HepG2 (cell line): Measurements from ENCODE around the gene GPR62. TPM values are rescaled to one million over a fixed set of nuclear protein-coding genes. Genes with fewer than 3 reads are reported as not detected.
A peak's percentile ranks its signal among the peaks of the same experiment; 100 is the strongest.

Source experiments
- EHMT2 ChIP-seq: fragments of 200-600 bp; sonication (generic); IDR thresholded peaks from 2 replicates; pipeline ENCODE4 v1.7.0; 2017; ENCODE audit warnings: antibody characterized with exemption, low read depth, low read length, borderline replicate concordance
- JUNB ChIP-seq: sonication (generic); formaldehyde crosslinking; IDR thresholded peaks from 2 replicates; pipeline ENCODE4 v1.8.0; 2022; ENCODE audit warnings: missing genetic modification reagents, mild to moderate bottlenecking, borderline replicate concordance
- JUND ChIP-seq: sonication (generic); formaldehyde crosslinking; IDR thresholded peaks from 2 replicates; pipeline ENCODE4 v1.8.0; 2022; ENCODE audit warnings: mild to moderate bottlenecking, missing genetic modification reagents
- MAFK ChIP-seq, 2 experiments: IDR thresholded peaks in 1 of 2; conservative IDR thresholded peaks in 1 of 2; 2 replicates each; pipeline ENCODE4 v1.6.1; 2011; ENCODE audit warnings: improper control_type of control experiment in 2 of 2, low read length in 2 of 2
- MEIS2 ChIP-seq: sonication (generic); formaldehyde crosslinking; IDR thresholded peaks from 2 replicates; pipeline ENCODE4 v1.9.0; 2021; ENCODE audit warnings: mild to moderate bottlenecking, missing genetic modification reagents
- PHF21A ChIP-seq: sonication (generic); formaldehyde crosslinking; IDR thresholded peaks from 2 replicates; pipeline ENCODE4 v1.5.0; 2020; ENCODE audit warnings: mild to moderate bottlenecking, missing genetic modification reagents
- PHF8 ChIP-seq: sonication (generic); formaldehyde crosslinking; IDR thresholded peaks from 2 replicates; pipeline ENCODE4 v1.5.0; 2020; ENCODE audit warnings: missing genetic modification reagents
- RCOR2 ChIP-seq: IDR thresholded peaks from 2 replicates; pipeline ENCODE4 v1.6.1; 2016; ENCODE audit warnings: missing biosample characterization, missing genetic modification reagents
- RELA ChIP-seq: sonication (generic); formaldehyde crosslinking; IDR thresholded peaks from 2 replicates; pipeline ENCODE4 v1.4.0; 2020; ENCODE audit warnings: missing genetic modification reagents
- ZIK1 ChIP-seq: sonication (generic); formaldehyde crosslinking; IDR thresholded peaks from 2 replicates; pipeline ENCODE4 v1.5.0; 2020; ENCODE audit warnings: mild to moderate bottlenecking, low read depth, missing genetic modification reagents, borderline replicate concordance
- ZMYM3 ChIP-seq: sonication (generic); formaldehyde crosslinking; IDR thresholded peaks from 2 replicates; pipeline ENCODE4 v1.5.1; 2020; ENCODE audit warnings: mild to moderate bottlenecking, missing genetic modification reagents
- ZNF781 ChIP-seq: sonication (generic); formaldehyde crosslinking; IDR thresholded peaks from 2 replicates; pipeline ENCODE4 v1.5.1; 2020; ENCODE audit warnings: borderline replicate concordance, mild to moderate bottlenecking, missing genetic modification reagents; ENCODE audit errors: not compliant biosample characterization
- ZSCAN30 ChIP-seq: sonication (generic); formaldehyde crosslinking; IDR thresholded peaks from 2 replicates; pipeline ENCODE4 v1.5.0; 2020; ENCODE audit warnings: mild to moderate bottlenecking, missing genetic modification reagents
- polyA plus RNA-seq, 8 experiments: library from polyadenylated mRNA; depleted of rRNA in 3 of 8; stranded (reverse) in 7 of 8; unstranded in 1 of 8; fragments of >200 nt; fragmentation: Illumina TruSeq in 4 of 8; extraction: Trizol in 4 of 8; gene quantifications; 2 replicates each; pipeline versions ENCODE4 v1.2.1 to v1.2.3, GENCODE V29; 2011 to 2016; ENCODE audit warnings: low read depth in 4 of 8, missing spikeins in 1 of 8, mixed read lengths in 1 of 8; ENCODE audit not compliant: insufficient read depth in 1 of 8
- total RNA-seq, 5 experiments: library from RNA; depleted of rRNA; stranded (reverse); fragments of >200 nt; fragmentation: Illumina TruSeq; extraction: Trizol; gene quantifications; 2 replicates each; pipeline ENCODE4 v1.2.3, GENCODE V29; 2016; ENCODE audit warnings: low read depth in 1 of 5
- TF ChIP-seq, protein P1 (sequence below): sonication (generic); formaldehyde crosslinking; IDR thresholded peaks from 2 replicates; pipeline ENCODE4 v1.8.0; 2022; ENCODE audit warnings: missing genetic modification reagents, mild to moderate bottlenecking, inconsistent platforms, borderline replicate concordance
- TF ChIP-seq, protein P2 (sequence below): sonication (generic); formaldehyde crosslinking; IDR thresholded peaks from 2 replicates; pipeline ENCODE4 v1.4.0; 2020; ENCODE audit warnings: mild to moderate bottlenecking, low read depth, missing genetic modification reagents
- TF ChIP-seq, protein P3 (sequence below): sonication (generic); formaldehyde crosslinking; IDR thresholded peaks from 2 replicates; pipeline ENCODE4 v1.5.0; 2020; ENCODE audit warnings: missing genetic modification reagents
- TF ChIP-seq, protein P4 (sequence below): sonication (generic); formaldehyde crosslinking; IDR thresholded peaks from 2 replicates; pipeline ENCODE4 v1.8.1; 2023; ENCODE audit warnings: mild to moderate bottlenecking, missing genetic modification reagents, borderline replicate concordance
- TF ChIP-seq, protein P5 (sequence below): sonication (generic); formaldehyde crosslinking; conservative IDR thresholded peaks from 2 replicates; pipeline ENCODE4 v1.4.0; 2020; ENCODE audit warnings: missing genetic modification reagents
- TF ChIP-seq, protein P6 (sequence below): sonication (generic); formaldehyde crosslinking; IDR thresholded peaks from 2 replicates; pipeline ENCODE4 v1.5.0; 2020; ENCODE audit warnings: missing genetic modification reagents, mild to moderate bottlenecking, borderline replicate concordance
- TF ChIP-seq, protein P7 (sequence below): sonication (generic); formaldehyde crosslinking; IDR thresholded peaks from 2 replicates; pipeline ENCODE4 v1.5.0; 2020; ENCODE audit warnings: mild to moderate bottlenecking, missing genetic modification reagents

GPR62 gene
- total and polyA plus RNA-seq, 2 of the 13 experiments (the other 11 are each of a cell fraction or from before 2014, with no cell fraction given): not detected

DNA sequence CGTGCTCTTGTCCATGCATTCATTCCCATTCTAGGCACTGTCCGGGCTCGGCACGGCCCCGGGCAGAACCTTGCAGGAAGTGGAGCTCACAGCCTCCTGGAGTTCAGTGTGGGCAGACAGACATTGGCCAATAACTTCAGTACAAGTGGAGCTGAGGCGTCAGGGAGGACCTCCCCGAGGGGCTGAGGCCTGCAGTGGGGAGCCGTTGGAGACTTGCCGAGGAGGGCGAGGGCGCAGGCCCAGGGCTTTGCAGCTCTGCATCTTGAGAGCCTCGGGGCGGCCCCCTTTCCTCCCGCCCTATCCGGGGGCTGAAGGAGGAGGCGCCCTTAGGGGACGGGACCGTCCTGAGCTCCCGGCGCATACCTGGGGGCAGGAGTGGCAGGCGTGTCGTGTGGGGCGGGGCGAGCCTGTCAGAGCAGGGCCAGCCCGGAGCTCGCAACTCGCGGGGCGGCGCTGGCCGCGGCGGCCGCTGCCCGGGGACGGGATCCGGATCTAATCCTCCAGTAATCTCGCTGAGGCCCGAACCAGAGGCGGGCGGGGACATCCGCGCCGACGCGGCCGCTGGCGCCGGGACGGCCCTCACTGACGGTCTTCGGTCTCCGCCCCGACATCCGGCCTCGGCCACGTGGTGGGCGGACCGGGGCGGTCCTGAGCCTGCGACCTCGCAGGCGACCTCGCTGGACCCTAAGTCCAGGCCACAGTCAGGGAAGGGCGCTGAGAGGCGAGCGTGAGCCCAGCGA, 27.8 kb downstream of the GPR62 start, which contains the start of gene ACY1 (continued):
- TF ChIP-seq, protein P1, sequence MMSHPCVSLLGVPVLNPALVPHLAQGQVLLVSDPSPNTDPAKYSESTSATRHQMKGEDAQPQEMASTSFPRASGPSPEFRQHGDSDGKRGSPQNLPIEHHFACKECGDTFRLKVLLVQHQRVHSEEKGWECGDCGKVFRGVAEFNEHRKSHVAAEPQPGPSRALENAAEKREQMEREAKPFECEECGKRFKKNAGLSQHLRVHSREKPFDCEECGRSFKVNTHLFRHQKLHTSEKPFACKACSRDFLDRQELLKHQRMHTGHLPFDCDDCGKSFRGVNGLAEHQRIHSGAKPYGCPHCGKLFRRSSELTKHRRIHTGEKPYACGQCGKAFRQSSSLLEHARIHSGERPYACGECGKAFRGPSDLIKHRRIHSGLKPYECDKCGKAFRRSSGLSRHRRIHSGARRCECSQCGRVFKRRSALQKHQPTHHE (CRISPR knock-in tag): no peak
- TF ChIP-seq, protein P2, sequence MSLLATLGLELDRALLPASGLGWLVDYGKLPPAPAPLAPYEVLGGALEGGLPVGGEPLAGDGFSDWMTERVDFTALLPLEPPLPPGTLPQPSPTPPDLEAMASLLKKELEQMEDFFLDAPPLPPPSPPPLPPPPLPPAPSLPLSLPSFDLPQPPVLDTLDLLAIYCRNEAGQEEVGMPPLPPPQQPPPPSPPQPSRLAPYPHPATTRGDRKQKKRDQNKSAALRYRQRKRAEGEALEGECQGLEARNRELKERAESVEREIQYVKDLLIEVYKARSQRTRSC: peak; percentile 93; the same call in 1 of the 2 replicates
- TF ChIP-seq, protein P3, sequence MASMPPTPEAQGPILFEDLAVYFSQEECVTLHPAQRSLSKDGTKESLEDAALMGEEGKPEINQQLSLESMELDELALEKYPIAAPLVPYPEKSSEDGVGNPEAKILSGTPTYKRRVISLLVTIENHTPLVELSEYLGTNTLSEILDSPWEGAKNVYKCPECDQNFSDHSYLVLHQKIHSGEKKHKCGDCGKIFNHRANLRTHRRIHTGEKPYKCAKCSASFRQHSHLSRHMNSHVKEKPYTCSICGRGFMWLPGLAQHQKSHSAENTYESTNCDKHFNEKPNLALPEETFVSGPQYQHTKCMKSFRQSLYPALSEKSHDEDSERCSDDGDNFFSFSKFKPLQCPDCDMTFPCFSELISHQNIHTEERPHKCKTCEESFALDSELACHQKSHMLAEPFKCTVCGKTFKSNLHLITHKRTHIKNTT (CRISPR knock-in tag): no peak
- TF ChIP-seq JUNB (CRISPR knock-in tag) (no peak), MEIS2 (CRISPR knock-in tag) (0 out of 2 replicates have a peak, but pooled peaks have one; percentile 50), ZMYM3 (CRISPR knock-in tag) (peak; percentile 64), ZNF781 (CRISPR knock-in tag) (no peak), PHF8 (CRISPR knock-in tag) (peak; percentile 66), JUND (CRISPR knock-in tag) (peak; percentile 54; the same call in 1 of the 2 replicates), ZIK1 (CRISPR knock-in tag) (peak; percentile 90; the same call in 1 of the 2 replicates), MAFK (conservative IDR thresholded peaks at IDR 0.05 in 1 of 2, IDR thresholded peaks at IDR 0.05 in 1 of 2; ENCODE audit: low read length in 2 of 2) (no peak), RELA (CRISPR knock-in tag) (peak; percentile 15; the same call in 1 of the 2 replicates), PHF21A (peak; percentile 67), EHMT2 (no peak), ZSCAN30 (CRISPR knock-in tag) (no peak), RCOR2 (CRISPR knock-in tag) (0 out of 2 replicates have a peak, but pooled peaks have one; percentile 52)
- TF ChIP-seq, protein P4, sequence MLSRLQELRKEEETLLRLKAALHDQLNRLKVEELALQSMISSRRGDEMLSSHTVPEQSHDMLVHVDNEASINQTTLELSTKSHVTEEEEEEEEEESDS (CRISPR knock-in tag): no peak
- TF ChIP-seq, protein P5, sequence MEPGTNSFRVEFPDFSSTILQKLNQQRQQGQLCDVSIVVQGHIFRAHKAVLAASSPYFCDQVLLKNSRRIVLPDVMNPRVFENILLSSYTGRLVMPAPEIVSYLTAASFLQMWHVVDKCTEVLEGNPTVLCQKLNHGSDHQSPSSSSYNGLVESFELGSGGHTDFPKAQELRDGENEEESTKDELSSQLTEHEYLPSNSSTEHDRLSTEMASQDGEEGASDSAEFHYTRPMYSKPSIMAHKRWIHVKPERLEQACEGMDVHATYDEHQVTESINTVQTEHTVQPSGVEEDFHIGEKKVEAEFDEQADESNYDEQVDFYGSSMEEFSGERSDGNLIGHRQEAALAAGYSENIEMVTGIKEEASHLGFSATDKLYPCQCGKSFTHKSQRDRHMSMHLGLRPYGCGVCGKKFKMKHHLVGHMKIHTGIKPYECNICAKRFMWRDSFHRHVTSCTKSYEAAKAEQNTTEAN: peak; percentile 88
- TF ChIP-seq, protein P6, sequence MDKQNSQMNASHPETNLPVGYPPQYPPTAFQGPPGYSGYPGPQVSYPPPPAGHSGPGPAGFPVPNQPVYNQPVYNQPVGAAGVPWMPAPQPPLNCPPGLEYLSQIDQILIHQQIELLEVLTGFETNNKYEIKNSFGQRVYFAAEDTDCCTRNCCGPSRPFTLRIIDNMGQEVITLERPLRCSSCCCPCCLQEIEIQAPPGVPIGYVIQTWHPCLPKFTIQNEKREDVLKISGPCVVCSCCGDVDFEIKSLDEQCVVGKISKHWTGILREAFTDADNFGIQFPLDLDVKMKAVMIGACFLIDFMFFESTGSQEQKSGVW (CRISPR knock-in tag): no peak
- TF ChIP-seq, protein P7, sequence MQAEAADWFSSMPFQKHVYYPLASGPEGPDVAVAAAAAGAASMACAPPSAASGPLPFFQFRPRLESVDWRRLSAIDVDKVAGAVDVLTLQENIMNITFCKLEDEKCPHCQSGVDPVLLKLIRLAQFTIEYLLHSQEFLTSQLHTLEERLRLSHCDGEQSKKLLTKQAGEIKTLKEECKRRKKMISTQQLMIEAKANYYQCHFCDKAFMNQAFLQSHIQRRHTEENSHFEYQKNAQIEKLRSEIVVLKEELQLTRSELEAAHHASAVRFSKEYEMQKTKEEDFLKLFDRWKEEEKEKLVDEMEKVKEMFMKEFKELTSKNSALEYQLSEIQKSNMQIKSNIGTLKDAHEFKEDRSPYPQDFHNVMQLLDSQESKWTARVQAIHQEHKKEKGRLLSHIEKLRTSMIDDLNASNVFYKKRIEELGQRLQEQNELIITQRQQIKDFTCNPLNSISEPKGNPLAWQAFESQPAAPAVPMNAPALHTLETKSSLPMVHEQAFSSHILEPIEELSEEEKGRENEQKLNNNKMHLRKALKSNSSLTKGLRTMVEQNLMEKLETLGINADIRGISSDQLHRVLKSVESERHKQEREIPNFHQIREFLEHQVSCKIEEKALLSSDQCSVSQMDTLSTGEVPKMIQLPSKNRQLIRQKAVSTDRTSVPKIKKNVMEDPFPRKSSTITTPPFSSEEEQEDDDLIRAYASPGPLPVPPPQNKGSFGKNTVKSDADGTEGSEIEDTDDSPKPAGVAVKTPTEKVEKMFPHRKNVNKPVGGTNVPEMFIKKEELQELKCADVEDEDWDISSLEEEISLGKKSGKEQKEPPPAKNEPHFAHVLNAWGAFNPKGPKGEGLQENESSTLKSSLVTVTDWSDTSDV: peak; percentile 61; the same call in 1 of the 2 replicates
